Measurements from ENCODE around the gene ZBTB17.
A peak's percentile ranks its signal among the peaks of the same experiment; 100 is the strongest.

The ZBTB17 gene

GRCh38 chr1:15956150-15956549 lies 19.8 kb downstream of the ZBTB17 start:
- no peak overlapping the region for H2AK5ac ChIP-seq (ENCODE audit: low read length, severe bottlenecking)
- peak overlapping the region in 1 of 2 experiments; percentile 26 for H2BK12ac ChIP-seq (ENCODE audit: low read length in 2 of 2)
- no peak overlapping the region for H3K4ac ChIP-seq (ENCODE audit: low read depth in 1 of 2, low read length in 2 of 2)

GRCh38 chr1:15955552-15955951 lies 20.3 kb downstream of the ZBTB17 start:
- H3K4ac ChIP-seq (ENCODE audit: low read depth in 1 of 2, low read length in 2 of 2) = no peak overlapping the region
- peaks cover 6% of the 10 kb centered on the region for H3K79me1 ChIP-seq (replicated peaks; ENCODE audit: low read length, poor library complexity, severe bottlenecking)
- no peak overlapping the region for H2BK12ac ChIP-seq (ENCODE audit: low read length in 2 of 2)
- no peak overlapping the region for H3K23ac ChIP-seq (ENCODE audit: low read length in 2 of 2)
- no peak overlapping the region for H2BK120ac ChIP-seq (ENCODE audit: low read depth, low read length)
- H3K14ac ChIP-seq (ENCODE audit: low read length in 2 of 2) = no peak overlapping the region
- H3K4me1 ChIP-seq (ENCODE audit: control insufficient read depth, insufficient read depth, low read depth, low read length) = peaks cover 44% of the 10 kb centered on the region
- DNase-seq = no peak
- no peak overlapping the region for H4K8ac ChIP-seq (ENCODE audit: low read length)
- no peaks in the 10 kb centered on the region for H3K27me3 ChIP-seq (ENCODE audit: control insufficient read depth in 1 of 2, insufficient read depth in 1 of 2, low read length in 2 of 2)
- H3K18ac ChIP-seq (ENCODE audit: low read depth in 1 of 2, low read length in 2 of 2) = no peak overlapping the region
- no peak overlapping the region for H4K91ac ChIP-seq (ENCODE audit: low read length)
- no peak overlapping the region for H2BK5ac ChIP-seq (ENCODE audit: low read depth, low read length, poor library complexity, severe bottlenecking)
- H2BK15ac ChIP-seq (ENCODE audit: low read depth, poor library complexity, severe bottlenecking) = no peak overlapping the region
- no peak overlapping the region for H2AFZ ChIP-seq (ENCODE audit: low read depth, low read length)
- 98% methylated on average over 2 of the region's 2 CpGs for WGBS
- H3K4me2 ChIP-seq (ENCODE audit: low read length, poor library complexity, severe bottlenecking) = no peak overlapping the region
- no peak overlapping the region for H2AK5ac ChIP-seq (ENCODE audit: low read length, severe bottlenecking)
- no peaks in the 10 kb centered on the region for H3K9me3 ChIP-seq (ENCODE audit: control insufficient read depth, low read length)
- H3K36me3 ChIP-seq (ENCODE audit: control insufficient read depth in 1 of 2, insufficient read depth in 2 of 2, low read depth in 1 of 2, low read length in 2 of 2) = peaks cover 5 to 11% of the 10 kb centered on the region in 2 experiments
- H3K27ac ChIP-seq (ENCODE audit: low read length, poor library complexity, severe bottlenecking) = peak overlapping the region; percentile 10
- H3K4me3 ChIP-seq (ENCODE audit: insufficient read depth in 1 of 2, low read depth in 1 of 2, low read length in 2 of 2) = no peak overlapping the region
- peak overlapping the region; percentile 37 for H3K9ac ChIP-seq (ENCODE audit: low read length)

More at GRCh38 chr1:15956150-15956549, 19.8 kb downstream of the ZBTB17 start:
- no peak overlapping the region for H3K4me2 ChIP-seq (ENCODE audit: low read length, poor library complexity, severe bottlenecking)
- no peak overlapping the region for H3K23ac ChIP-seq (ENCODE audit: low read length in 2 of 2)
- no peak overlapping the region for H2BK5ac ChIP-seq (ENCODE audit: low read depth, low read length, poor library complexity, severe bottlenecking)
- H2BK15ac ChIP-seq (ENCODE audit: low read depth, poor library complexity, severe bottlenecking) = no peak overlapping the region
- peak; percentile 74 for DNase-seq
- H3K18ac ChIP-seq (ENCODE audit: low read depth in 1 of 2, low read length in 2 of 2) = no peak overlapping the region
- H3K4me1 ChIP-seq (ENCODE audit: control insufficient read depth, insufficient read depth, low read depth, low read length) = peaks cover 42% of the 10 kb centered on the region
- H3K27ac ChIP-seq (ENCODE audit: low read length, poor library complexity, severe bottlenecking) = no peak overlapping the region
- peak overlapping the region; percentile 37 for H3K9ac ChIP-seq (ENCODE audit: low read length)
- no peak overlapping the region for H4K91ac ChIP-seq (ENCODE audit: low read length)
- no peak overlapping the region for H3K14ac ChIP-seq (ENCODE audit: low read length in 2 of 2)
- H2AFZ ChIP-seq (ENCODE audit: low read depth, low read length) = no peak overlapping the region
- H3K79me1 ChIP-seq (replicated peaks; ENCODE audit: low read length, poor library complexity, severe bottlenecking) = peaks cover 4% of the 10 kb centered on the region
- H3K36me3 ChIP-seq (ENCODE audit: control insufficient read depth in 1 of 2, insufficient read depth in 2 of 2, low read depth in 1 of 2, low read length in 2 of 2) = peaks cover 5 to 12% of the 10 kb centered on the region in 2 experiments
- no peak overlapping the region for H4K8ac ChIP-seq (ENCODE audit: low read length)
- no peaks in the 10 kb centered on the region for H3K9me3 ChIP-seq (ENCODE audit: control insufficient read depth, low read length)
- no peaks in the 10 kb centered on the region for H3K27me3 ChIP-seq (ENCODE audit: control insufficient read depth in 1 of 2, insufficient read depth in 1 of 2, low read length in 2 of 2)
- no peak overlapping the region for H3K4me3 ChIP-seq (ENCODE audit: insufficient read depth in 1 of 2, low read depth in 1 of 2, low read length in 2 of 2)
- H2BK120ac ChIP-seq (ENCODE audit: low read depth, low read length) = no peak overlapping the region

DNA sequence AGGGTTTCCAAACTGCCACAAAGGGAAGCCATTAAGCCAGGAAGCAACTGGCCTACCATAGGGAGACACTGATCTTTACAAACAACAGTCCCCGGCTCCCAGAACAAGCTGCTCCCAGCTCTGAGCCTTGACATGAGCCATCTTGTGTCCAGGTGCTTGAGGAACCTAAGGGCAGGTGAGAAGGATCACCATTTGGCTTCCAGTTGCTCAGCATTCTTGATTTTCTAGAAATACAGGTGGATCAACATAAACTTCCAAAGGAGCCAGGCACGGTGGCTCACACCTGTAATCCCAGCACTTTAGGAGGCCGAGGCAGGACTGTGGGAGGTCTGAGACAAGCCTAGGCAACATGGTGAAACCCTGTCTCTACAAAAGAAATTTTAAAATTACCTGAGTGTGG lies 21.6 kb downstream of the ZBTB17 start:
- H3K9me3 ChIP-seq (ENCODE audit: control insufficient read depth, low read length) = no peaks in the 10 kb centered on the region
- H4K8ac ChIP-seq (ENCODE audit: low read length) = no peak overlapping the region
- DNase-seq = no peak
- WGBS = 100% methylated on average over 3 of the region's 3 CpGs
- no peak overlapping the region for H4K91ac ChIP-seq (ENCODE audit: low read length)
- H3K4me3 ChIP-seq (ENCODE audit: insufficient read depth in 1 of 2, low read depth in 1 of 2, low read length in 2 of 2) = no peak overlapping the region
- no peaks in the 10 kb centered on the region for H3K27me3 ChIP-seq (ENCODE audit: control insufficient read depth in 1 of 2, insufficient read depth in 1 of 2, low read length in 2 of 2)
- no peak overlapping the region for H2BK12ac ChIP-seq (ENCODE audit: low read length in 2 of 2)
- H3K4me1 ChIP-seq (ENCODE audit: control insufficient read depth, insufficient read depth, low read depth, low read length) = peaks cover 54% of the 10 kb centered on the region
- peaks cover 9% of the 10 kb centered on the region in 2 experiments for H3K36me3 ChIP-seq (ENCODE audit: control insufficient read depth in 1 of 2, insufficient read depth in 2 of 2, low read depth in 1 of 2, low read length in 2 of 2)
- H3K27ac ChIP-seq (ENCODE audit: low read length, poor library complexity, severe bottlenecking) = no peak overlapping the region
- H3K9ac ChIP-seq (ENCODE audit: low read length) = no peak overlapping the region
- H3K4ac ChIP-seq (ENCODE audit: low read depth in 1 of 2, low read length in 2 of 2) = no peak overlapping the region
- no peak overlapping the region for H3K4me2 ChIP-seq (ENCODE audit: low read length, poor library complexity, severe bottlenecking)
- peak overlapping the region; percentile 6 for H2BK120ac ChIP-seq (ENCODE audit: low read depth, low read length)
- H3K79me1 ChIP-seq (replicated peaks; ENCODE audit: low read length, poor library complexity, severe bottlenecking) = peaks cover 5% of the 10 kb centered on the region
- peak overlapping the region; percentile 44 for H2BK15ac ChIP-seq (ENCODE audit: low read depth, poor library complexity, severe bottlenecking)
- H2BK5ac ChIP-seq (ENCODE audit: low read depth, low read length, poor library complexity, severe bottlenecking) = no peak overlapping the region
- no peak overlapping the region for H3K23ac ChIP-seq (ENCODE audit: low read length in 2 of 2)
- H3K14ac ChIP-seq (ENCODE audit: low read length in 2 of 2) = no peak overlapping the region
- H2AFZ ChIP-seq (ENCODE audit: low read depth, low read length) = no peak overlapping the region
- no peak overlapping the region for H2AK5ac ChIP-seq (ENCODE audit: low read length, severe bottlenecking)
- no peak overlapping the region for H3K18ac ChIP-seq (ENCODE audit: low read depth in 1 of 2, low read length in 2 of 2)

GRCh38 chr1:15953791-15954241 lies 22.1 kb downstream of the ZBTB17 start:
- Histone ChIP-seq H2BK120ac (ENCODE audit: low read depth, low read length) (no peak overlapping the region), H2AK5ac (ENCODE audit: low read length, severe bottlenecking) (peak overlapping the region; percentile 13), H3K9ac (ENCODE audit: low read length) (peak overlapping the region; percentile 94), H3K18ac (ENCODE audit: low read depth in 1 of 2, low read length in 2 of 2) (no peak overlapping the region), H3K4ac (ENCODE audit: low read depth in 1 of 2, low read length in 2 of 2) (no peak overlapping the region), H2BK15ac (ENCODE audit: low read depth, poor library complexity, severe bottlenecking) (no peak overlapping the region), H2BK12ac (ENCODE audit: low read length in 2 of 2) (peak overlapping the region in 1 of 2 experiments; percentile 23), H3K36me3 (ENCODE audit: control insufficient read depth in 1 of 2, insufficient read depth in 2 of 2, low read depth in 1 of 2, low read length in 2 of 2) (peaks cover 9% of the 10 kb centered on the region in 2 experiments), H2BK5ac (ENCODE audit: low read depth, low read length, poor library complexity, severe bottlenecking) (no peak overlapping the region), H3K4me1 (ENCODE audit: control insufficient read depth, insufficient read depth, low read depth, low read length) (peaks cover 57% of the 10 kb centered on the region), H3K14ac (ENCODE audit: low read length in 2 of 2) (no peak overlapping the region), H3K23ac (ENCODE audit: low read length in 2 of 2) (no peak overlapping the region), H4K91ac (ENCODE audit: low read length) (peak overlapping the region; percentile 22), H3K27me3 (ENCODE audit: control insufficient read depth in 1 of 2, insufficient read depth in 1 of 2, low read length in 2 of 2) (no peaks in the 10 kb centered on the region), H2AFZ (ENCODE audit: low read depth, low read length) (no peak overlapping the region), H3K27ac (ENCODE audit: low read length, poor library complexity, severe bottlenecking) (peak overlapping the region; percentile 97), H3K79me1 (replicated peaks; ENCODE audit: low read length, poor library complexity, severe bottlenecking) (peaks cover 5% of the 10 kb centered on the region), H3K4me3 (ENCODE audit: insufficient read depth in 1 of 2, low read depth in 1 of 2, low read length in 2 of 2) (peak overlapping the region in 1 of 2 experiments; percentile 39), H4K8ac (ENCODE audit: low read length) (no peak overlapping the region), H3K9me3 (ENCODE audit: control insufficient read depth, low read length) (no peaks in the 10 kb centered on the region), H3K4me2 (ENCODE audit: low read length, poor library complexity, severe bottlenecking) (no peak overlapping the region)
- peak; percentile 38 for DNase-seq
- 50% methylated on average over 1 of the region's 1 CpG for WGBS
